ENCODE data around the gene TP63.

The TP63 gene

GRCh38 chr3:189896533-189896932 lies 265.3 kb downstream of the TP63 start:
- DNase-seq: no peak

- DNase-seq: no peak
Observed at GRCh38 chr3:189897406-189897805, 266.2 kb downstream of the TP63 start.

- DNase-seq: no peak
Observed at GRCh38 chr3:189898559-189899153, 267.5 kb downstream of the TP63 start.

DNA sequence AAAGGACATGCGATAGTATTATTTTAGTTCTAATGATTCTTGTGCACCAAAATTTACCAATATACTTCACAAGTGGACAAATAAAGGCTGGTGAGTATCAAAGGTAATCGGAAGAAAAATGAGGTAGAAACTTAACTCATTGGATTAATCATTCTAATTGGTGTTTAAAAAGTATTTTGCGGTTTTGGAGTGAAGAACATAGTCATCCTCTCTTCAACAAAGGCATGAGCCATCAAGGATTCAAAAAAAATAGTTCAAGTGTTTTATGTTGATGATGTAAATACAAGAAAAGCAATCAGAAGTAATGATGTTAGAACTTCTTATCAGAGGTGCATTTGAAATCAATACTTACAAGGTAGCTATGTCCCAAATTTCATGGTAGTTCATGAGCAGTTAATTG lies 268.0 kb downstream of the TP63 start:
- DNase-seq: no peak

DNA sequence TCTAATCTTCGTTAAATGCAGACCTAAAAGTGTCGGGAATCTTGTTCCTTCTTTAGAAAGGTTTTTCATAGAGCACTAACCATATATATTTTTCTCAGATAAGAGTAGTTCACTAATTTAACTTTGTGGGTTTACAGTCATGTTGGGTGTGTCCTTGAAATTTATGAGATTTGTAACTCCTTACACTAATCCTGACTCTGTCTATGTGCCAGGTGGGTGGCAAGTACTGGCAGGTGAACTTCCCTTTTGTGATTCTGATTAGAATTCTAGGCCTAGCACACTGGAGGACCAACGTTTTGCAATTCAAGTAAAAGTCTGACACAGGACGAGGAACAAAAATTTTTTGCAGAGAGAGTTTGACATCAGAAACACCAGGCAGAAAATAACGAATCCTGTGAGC lies 269.4 kb downstream of the TP63 start:
- no peak for DNase-seq

GRCh38 chr3:189901481-189901880 lies 270.3 kb downstream of the TP63 start:
- DNase-seq: no peak

DNA sequence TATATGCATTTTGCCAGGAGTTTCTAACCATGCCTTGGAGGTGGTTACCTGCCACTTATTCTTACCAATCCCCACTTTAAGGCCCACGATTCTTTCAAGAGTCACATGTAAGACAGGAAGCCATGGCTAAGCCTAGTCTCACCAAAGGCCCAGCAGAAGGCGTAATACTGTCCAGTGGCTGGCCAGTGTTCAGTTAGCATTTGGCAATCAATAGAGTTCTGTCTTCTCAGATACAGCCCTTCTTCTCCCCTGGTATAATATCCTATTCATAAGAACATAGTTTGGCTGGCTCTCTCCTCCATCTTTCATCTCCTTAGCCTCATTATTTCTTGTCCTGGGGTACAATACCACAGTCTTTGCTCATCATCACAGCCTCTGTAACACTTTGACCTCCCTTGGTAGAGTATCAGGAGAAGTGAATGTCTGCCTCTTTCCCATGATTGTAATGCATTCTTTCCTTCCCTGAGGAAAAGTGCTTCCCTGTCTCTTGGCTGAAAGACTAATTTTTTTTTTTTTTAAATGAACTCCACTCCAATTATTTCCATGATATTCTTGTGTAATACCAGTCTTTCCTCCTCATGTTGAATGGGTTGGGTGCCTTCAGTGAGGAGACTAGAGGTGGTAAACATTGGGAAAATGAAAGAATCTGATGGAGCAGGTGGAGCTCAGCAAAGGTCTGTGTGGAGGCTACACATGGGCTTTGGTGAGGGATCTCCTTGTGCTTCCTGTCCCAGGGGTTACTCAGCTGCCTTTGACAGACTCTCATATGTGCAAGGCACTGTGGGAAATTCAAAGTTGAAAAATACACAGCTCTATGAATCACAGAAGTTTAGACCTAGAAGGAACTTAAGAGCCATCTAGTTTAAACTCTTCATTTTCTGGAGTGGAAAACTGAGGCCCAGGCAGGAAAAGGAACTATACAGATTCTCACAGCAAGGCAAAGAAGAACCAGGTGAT lies 271.3 kb downstream of the TP63 start:
- no peak for DNase-seq

GRCh38 chr3:189903562-189904250 lies 272.5 kb downstream of the TP63 start:
- no peak for DNase-seq

GRCh38 chr3:189907803-189908202 lies 276.6 kb downstream of the TP63 start:
- DNase-seq: no peak

DNA sequence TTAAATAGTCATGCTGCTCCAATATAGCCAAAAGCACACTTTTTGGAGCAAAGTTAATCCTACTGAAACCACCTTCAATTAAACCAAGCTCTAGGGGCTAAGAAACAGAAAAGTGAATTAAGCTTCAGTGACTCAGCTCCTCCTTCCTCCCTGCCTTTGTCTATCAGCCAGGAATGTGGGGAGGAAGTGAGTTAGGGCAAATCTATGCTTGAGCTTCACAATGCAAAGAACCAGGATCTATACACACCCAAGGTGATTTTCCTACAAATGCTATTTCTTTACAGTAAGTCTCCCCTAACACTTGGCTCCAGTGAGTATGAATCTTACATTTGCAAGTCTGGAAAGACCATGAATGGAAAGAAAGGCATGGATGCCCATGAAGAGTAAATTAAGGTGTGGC lies 277.5 kb downstream of the TP63 start:
- no peak for DNase-seq

DNA sequence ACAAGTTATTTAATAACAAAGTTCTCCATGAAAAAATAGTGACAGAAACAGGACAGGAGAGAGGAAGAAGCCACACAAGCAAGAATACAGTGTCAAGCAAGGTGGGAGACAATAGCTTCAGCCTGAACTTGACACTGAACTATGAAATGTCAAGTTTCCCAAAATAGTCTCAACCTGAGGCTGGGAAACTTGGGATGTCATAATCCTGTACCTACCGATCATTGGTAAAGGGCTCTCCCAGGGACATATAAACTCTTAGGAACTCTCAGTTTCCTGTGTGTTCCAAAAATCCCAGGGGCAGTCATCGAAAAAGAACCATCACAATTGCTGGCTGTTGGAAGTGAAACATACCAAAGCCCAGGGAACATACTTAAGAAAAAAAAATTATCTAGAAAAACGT lies 277.9 kb downstream of the TP63 start:
- no peak for DNase-seq

GRCh38 chr3:189909573-189909972 lies 278.4 kb downstream of the TP63 start:
- DNase-seq: no peak

GRCh38 chr3:189911001-189911400 lies 279.8 kb downstream of the TP63 start:
- DNase-seq: no peak

DNA sequence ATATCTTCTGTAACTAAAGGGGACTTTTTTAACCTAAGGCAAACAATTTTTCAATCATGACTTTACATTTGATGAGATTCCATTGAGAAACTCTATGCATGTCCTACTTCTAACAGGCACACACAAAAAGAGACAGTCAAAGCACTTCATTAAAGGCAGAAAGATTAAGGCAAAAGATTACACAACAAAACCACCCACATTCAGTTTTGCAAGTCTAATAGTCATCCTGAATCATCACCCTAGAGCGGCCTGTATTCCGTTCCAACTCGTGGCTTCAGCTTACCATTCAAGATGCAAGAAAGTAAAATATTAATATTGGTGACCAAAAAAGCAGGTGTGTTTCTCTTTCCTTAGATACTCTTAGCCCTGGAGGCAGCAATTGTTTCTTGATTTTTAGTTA lies 283.6 kb downstream of the TP63 start:
- no peak for DNase-seq

DNA sequence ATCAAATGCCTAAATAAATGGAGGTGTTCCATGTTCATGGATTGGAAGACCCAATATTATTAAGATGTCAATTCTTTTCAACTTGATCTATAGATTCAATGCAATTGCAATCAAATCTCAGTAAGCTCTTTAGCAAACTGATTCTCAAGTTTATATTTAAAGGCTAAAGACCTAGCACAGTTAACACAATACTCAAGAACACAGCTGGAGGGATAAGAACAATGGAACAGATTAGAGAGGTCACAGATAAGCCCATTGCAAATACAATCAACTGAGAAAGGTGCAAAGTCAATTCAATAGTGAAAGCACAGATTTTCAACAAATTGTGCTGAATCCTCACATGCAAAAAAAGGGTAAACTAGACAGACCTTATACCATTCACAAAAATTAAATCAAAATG lies 290.6 kb downstream of the TP63 start:
- no peak for DNase-seq

DNA sequence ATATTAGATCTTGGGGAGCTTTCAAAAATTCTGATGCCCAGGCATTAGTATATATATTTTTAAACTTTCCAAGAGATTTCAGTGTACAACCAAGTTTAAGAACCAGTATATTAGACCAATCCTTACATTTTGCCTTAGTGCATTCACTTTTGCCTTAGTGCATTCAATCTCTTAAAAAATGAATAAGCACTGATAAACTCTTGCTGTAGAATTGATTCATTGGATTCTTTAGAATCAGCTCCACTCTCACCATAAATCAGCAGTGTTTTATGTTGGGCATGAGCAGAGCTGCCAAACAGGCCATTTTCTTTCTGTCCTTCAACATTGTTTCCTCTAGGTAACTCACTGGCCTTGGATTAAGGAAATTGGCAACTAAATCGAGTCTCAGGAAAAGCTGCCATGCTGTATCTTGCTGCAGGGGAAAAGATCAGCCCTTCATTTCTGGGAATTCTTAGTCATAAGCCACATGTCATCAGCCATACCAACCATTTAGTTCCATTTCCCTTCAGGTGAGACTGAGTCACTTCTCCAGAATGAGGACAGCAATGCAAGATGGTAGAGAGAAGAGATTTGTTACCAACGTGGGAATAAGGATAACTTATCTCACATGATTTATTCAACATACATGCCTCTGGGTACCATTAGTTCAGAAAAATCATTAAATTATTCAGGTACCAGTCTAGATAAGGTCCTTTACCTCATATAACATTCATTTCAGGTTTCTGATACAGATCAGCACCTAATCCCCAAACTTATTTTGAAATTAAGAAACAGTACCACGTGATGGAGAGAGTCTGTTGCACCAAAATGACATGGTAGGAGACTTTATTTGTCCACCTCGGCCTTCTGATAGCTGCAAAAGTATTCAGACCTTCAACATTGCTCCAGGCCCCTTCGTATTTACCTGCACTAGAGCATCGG lies 297.0 kb downstream of the TP63 start:
- DNase-seq: no peak

- DNase-seq: no peak
Observed at GRCh38 chr3:189936201-189936945, 305.2 kb downstream of the TP63 start.

DNA sequence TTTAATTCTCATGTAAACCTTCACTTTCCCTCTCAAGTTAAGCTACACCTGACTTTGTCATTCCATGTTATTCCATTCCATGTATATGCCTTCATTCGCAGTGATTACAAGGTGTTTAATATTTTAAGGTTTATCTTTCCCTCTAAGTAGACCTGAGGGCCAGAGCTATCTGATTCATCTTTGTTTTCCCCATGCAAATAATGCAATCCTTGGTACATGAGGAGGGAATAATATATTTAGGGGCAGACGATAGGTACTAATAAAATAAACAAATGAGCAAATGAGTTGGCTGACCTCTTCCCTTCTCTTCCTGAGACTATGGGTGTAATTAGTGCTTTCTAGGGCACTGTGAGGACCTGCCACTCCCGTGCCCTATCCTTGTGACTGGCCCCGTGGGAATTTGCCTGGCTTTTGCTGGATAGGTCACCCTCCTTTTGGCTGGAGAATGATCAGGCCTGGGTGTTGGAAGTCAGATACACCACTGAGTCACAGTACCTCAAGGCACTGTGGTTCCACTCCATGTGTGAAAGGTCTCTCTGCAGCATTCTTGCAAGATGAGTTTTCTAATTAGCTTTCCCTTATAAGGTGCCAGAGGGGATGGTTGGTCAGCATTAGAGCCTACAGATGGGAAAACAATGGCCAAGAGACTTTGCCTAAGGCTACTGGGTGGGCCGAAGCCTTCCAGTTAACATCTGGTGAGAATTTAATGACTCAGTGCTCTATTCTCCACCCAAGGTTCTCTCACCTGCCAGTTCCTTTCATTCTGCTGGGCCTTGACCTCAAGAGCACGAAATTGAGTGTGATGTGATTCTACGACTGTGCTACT lies 306.3 kb downstream of the TP63 start:
- DNase-seq: no peak

- DNase-seq: no peak
Observed at GRCh38 chr3:189941125-189941524, 309.9 kb downstream of the TP63 start.

GRCh38 chr3:189941679-189942078 lies 310.5 kb downstream of the TP63 start:
- no peak for DNase-seq

- no peak for DNase-seq
Observed at GRCh38 chr3:189942948-189943347, 311.8 kb downstream of the TP63 start.
